ENCODE data around the gene SCYL1. TPM values are rescaled to one million over a fixed set of nuclear protein-coding genes. Genes with fewer than 3 reads are reported as not detected.

SCYL1 gene
- total RNA-seq, 1 experiment from 2014 or later, result 106 TPM

GRCh38 chr11:65496304-65497140, 28.4 kb upstream of the SCYL1 start:
- Histone ChIP-seq H3F3A (ENCODE audit: insufficient read depth, low read depth) (peaks cover 75% of the 10 kb centered on the region), H3K4me3 (peak overlapping the region; percentile 42; the same call in 1 of the 2 replicates), H3K4me2 (peak overlapping the region; percentile 99), H4K20me1 (ENCODE audit: insufficient read depth) (peaks cover 22% of the 10 kb centered on the region), H3K27ac (peak overlapping the region; percentile 97), H3K27me3 (ENCODE audit: insufficient read depth, low read depth) (no peaks in the 10 kb centered on the region), H3K9me3 (ENCODE audit: insufficient read depth, low read depth) (no peaks in the 10 kb centered on the region), H3K9me2 (ENCODE audit: insufficient read depth) (no peaks in the 10 kb centered on the region), H3K36me3 (ENCODE audit: low read depth) (peaks cover 16% of the 10 kb centered on the region), H3K4me1 (replicated peaks; ENCODE audit: insufficient read depth) (peaks cover 47% of the 10 kb centered on the region), H3K79me2 (ENCODE audit: low read depth) (peaks cover 44% of the 10 kb centered on the region), H2AFZ (peak overlapping the region; percentile 63)
- TF ChIP-seq EZH2 (IDR thresholded peaks at IDR 0.05; ENCODE audit: low read depth), result no peak
- no peak for TF ChIP-seq CTCF (conservative IDR thresholded peaks at IDR 0.05)
- ChIA-PET POLR2A (ENCODE audit: unreplicated experiment) (interaction anchor here (0.5 to 2.8 kb wide), 17 partner anchors 7 to 185 kb away, joined by 3 to 34 read pairs (median 7); partner anchors contain the start of gene NEAT1), CTCF (interaction anchor here (0.5 to 1.4 kb wide), 3 partner anchors 15 to 180 kb away, joined by 3 to 6 read pairs (median 3); no protein-coding TSS in a partner anchor)
- BruUV-seq (replicated peaks), result TSS peak; percentile 20
- no peak for DNase-seq
- intact Hi-C loops (cut with micrococcal nuclease; ENCODE audit: unreplicated experiment), result loop anchor here (1.0 to 10.0 kb wide), 5 partner anchors 12 to 288 kb away; partner anchors contain the start of genes AP5B1 and OVOL1

- H2AFZ ChIP-seq, result peak overlapping the region; percentile 79
- peaks cover 53% of the 10 kb centered on the region for H3K79me2 ChIP-seq (ENCODE audit: low read depth)
- DNase-seq, result peak; percentile 91 to 100
- TF ChIP-seq EZH2 (IDR thresholded peaks at IDR 0.05; ENCODE audit: low read depth), result no peak
- peak; percentile 13; the same call in 1 of the 2 replicates for TF ChIP-seq CTCF (conservative IDR thresholded peaks at IDR 0.05)
- no peaks in the 10 kb centered on the region for H3K27me3 ChIP-seq (ENCODE audit: insufficient read depth, low read depth)
- no peaks in the 10 kb centered on the region for H3K9me3 ChIP-seq (ENCODE audit: insufficient read depth, low read depth)
- H3K4me1 ChIP-seq (replicated peaks; ENCODE audit: insufficient read depth), result peaks cover 39% of the 10 kb centered on the region
- H3K9me2 ChIP-seq (ENCODE audit: insufficient read depth), result no peaks in the 10 kb centered on the region
- H3K4me2 ChIP-seq, result peak overlapping the region; percentile 99
- BruUV-seq (replicated peaks), result no TSS peak
- intact Hi-C loops (cut with micrococcal nuclease; ENCODE audit: unreplicated experiment), result loop anchor here (1.0 to 10.0 kb wide), 6 partner anchors 11 to 287 kb away; partner anchors contain the start of genes AP5B1 and OVOL1
- H3K4me3 ChIP-seq, result peak overlapping the region; percentile 99
- peaks cover 31% of the 10 kb centered on the region for H4K20me1 ChIP-seq (ENCODE audit: insufficient read depth)
- H3K36me3 ChIP-seq (ENCODE audit: low read depth), result peaks cover 25% of the 10 kb centered on the region
- peaks cover 75% of the 10 kb centered on the region for H3F3A ChIP-seq (ENCODE audit: insufficient read depth, low read depth)
- POLR2A ChIA-PET (ENCODE audit: unreplicated experiment), result interaction anchor here (0.5 to 2.8 kb wide), 22 partner anchors 8 to 1141 kb away, joined by 3 to 34 read pairs (median 7); partner anchors contain the start of gene NEAT1
- CTCF ChIA-PET, result interaction anchor here (0.9 to 1.4 kb wide), 2 partner anchors 16 to 25 kb away, joined by 3 to 6 read pairs; no protein-coding TSS in a partner anchor
- H3K27ac ChIP-seq, result peak overlapping the region; percentile 97
Observed at GRCh38 chr11:65497141-65498041, 27.5 kb upstream of the SCYL1 start.
